Measurements from ENCODE around the gene ZFP36L1.
"Not testable (repeated sequence)": the region's sequence is repeated elsewhere in the genome, so short reads cannot be mapped to it uniquely, and the experiment has no call there.

- not testable (repeated sequence) for TF ChIP-seq POLR2A (IDR thresholded peaks at IDR 0.05; ENCODE audit: low read depth, low read length); TAF1 (IDR thresholded peaks at IDR 0.05; ENCODE audit: borderline replicate concordance, low read depth, low read length)
Measured at GRCh38 chr14:68763843-68764242, 29.0 kb downstream of the ZFP36L1 start.

Measured in GM12892 (cell line).